Left ventricle myocardium inferior (tissue), 1 donor: ENCODE data around the gene CYP4Z1. TPM values are rescaled to one million over a fixed set of nuclear protein-coding genes. Genes with fewer than 3 reads are reported as not detected.
"Not testable (repeated sequence)": the region's sequence is repeated elsewhere in the genome, so short reads cannot be mapped to it uniquely, and the experiment has no call there.

Experiments used
- DNase-seq: peaks from one replicate; pipeline ENCODE4 v3.0.0-alpha.2; 2020
- H3K27ac ChIP-seq: fragments of 200-600 bp; replicated peaks from 2 replicates; pipeline ENCODE4 v1.8.0; 2021
- H3K27me3 ChIP-seq: fragments of 200-600 bp; 2 replicates; pipeline ENCODE4 v1.8.0; 2021; ENCODE audit warnings: low read depth
- H3K36me3 ChIP-seq: fragments of 200-600 bp; 2 replicates; pipeline ENCODE4 v1.8.0; 2021
- H3K4me1 ChIP-seq: fragments of 200-600 bp; 2 replicates; pipeline ENCODE4 v1.8.0; 2021
- H3K4me3 ChIP-seq: fragments of 200-600 bp; 2 replicates; pipeline ENCODE4 v1.8.0; 2021; ENCODE audit warnings: mild to moderate bottlenecking, moderate library complexity
- H3K9me3 ChIP-seq: fragments of 200-600 bp; replicated peaks from 2 replicates; pipeline ENCODE4 v1.8.0; 2021
- intact Hi-C: fragments of 100-400 bp; cut with micrococcal nuclease; formaldehyde crosslinking; loops from one replicate; pipeline ENCODE4 v1.11.0; 2022
- total RNA-seq: library from RNA; stranded (reverse); fragmentation: NEBNext Ultra II Directional; extraction: Animal tissue kit (Norgen Biotek cat#: 25700); gene quantifications from one replicate; pipeline ENCODE4 v1.2.1, GENCODE V29; 2021
- TF ChIP-seq, protein P1 (sequence below): fragments of 200-600 bp; IDR thresholded peaks from 2 replicates; pipeline ENCODE4 v1.8.0; 2021; ENCODE audit warnings: antibody characterized with exemption, mild to moderate bottlenecking, borderline replicate concordance
- donor health status: DM: no; HTN: yes; CAD: no; lungs with severe emphysema.

CYP4Z1 gene
- total RNA-seq, 1 donor from 2014 or later = 0.71 TPM

DNA sequence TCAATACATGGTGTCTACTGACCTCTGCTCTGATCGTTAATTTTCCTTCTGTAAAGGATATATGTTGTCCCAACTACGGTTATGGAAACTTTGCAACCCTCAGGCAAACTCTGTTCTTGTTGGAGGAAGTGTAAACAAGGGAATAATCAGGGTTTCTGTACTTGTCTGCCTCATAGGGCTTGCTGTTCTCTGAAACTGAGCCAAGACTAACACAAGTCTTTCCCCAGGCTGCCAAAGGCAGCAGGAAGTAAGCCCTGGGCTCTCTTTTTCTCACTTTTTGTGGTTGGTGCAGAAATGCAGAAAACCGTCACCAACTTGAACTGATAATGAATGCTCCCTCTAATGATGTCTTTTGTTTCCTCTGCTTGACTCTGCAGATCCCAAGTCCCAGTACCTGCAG lies 36.0 kb upstream of the CYP4Z1 start:
- Histone ChIP-seq H3K4me1 (peaks cover 36% of the 10 kb centered on the region), H3K36me3 (no peaks in the 10 kb centered on the region), H3K4me3 (no peak overlapping the region), H3K9me3 (no peaks in the 10 kb centered on the region), H3K27me3 (peaks cover 7% of the 10 kb centered on the region), H3K27ac (peak overlapping the region; percentile 74)
- TF ChIP-seq, protein P1, sequence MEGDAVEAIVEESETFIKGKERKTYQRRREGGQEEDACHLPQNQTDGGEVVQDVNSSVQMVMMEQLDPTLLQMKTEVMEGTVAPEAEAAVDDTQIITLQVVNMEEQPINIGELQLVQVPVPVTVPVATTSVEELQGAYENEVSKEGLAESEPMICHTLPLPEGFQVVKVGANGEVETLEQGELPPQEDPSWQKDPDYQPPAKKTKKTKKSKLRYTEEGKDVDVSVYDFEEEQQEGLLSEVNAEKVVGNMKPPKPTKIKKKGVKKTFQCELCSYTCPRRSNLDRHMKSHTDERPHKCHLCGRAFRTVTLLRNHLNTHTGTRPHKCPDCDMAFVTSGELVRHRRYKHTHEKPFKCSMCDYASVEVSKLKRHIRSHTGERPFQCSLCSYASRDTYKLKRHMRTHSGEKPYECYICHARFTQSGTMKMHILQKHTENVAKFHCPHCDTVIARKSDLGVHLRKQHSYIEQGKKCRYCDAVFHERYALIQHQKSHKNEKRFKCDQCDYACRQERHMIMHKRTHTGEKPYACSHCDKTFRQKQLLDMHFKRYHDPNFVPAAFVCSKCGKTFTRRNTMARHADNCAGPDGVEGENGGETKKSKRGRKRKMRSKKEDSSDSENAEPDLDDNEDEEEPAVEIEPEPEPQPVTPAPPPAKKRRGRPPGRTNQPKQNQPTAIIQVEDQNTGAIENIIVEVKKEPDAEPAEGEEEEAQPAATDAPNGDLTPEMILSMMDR = no peak
- intact Hi-C loops = no loop called here
- no peak for DNase-seq

DNA sequence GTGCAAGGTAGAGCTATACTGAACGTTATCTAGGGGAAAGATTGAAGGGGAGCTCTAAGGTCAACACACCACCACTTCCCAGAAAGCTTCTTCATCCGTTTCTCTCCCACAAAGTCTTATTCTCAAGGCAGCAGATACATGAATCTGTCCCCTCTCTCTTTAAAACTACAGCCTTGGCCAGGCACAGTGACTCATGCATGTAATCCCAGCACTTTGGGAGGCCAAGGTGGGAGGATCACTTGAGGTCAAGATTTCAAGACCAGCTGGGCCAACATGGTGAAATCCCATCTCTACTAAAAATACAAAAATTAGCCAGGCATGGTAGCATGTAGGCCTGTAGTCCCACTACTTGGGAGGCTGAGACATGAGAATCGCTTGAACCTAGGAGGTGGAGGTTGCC lies 35.4 kb upstream of the CYP4Z1 start:
- Histone ChIP-seq H3K9me3 (no peaks in the 10 kb centered on the region), H3K27me3 (peaks cover 3% of the 10 kb centered on the region), H3K4me1 (peaks cover 36% of the 10 kb centered on the region), H3K27ac (peak overlapping the region; percentile 74), H3K4me3 (no peak overlapping the region), H3K36me3 (no peaks in the 10 kb centered on the region)
- intact Hi-C loops = no loop called here
- TF ChIP-seq, protein P1 = no peak
- no peak for DNase-seq

- Histone ChIP-seq H3K4me3 (no peak overlapping the region), H3K27ac (no peak overlapping the region), H3K27me3 (no peaks in the 10 kb centered on the region), H3K9me3 (no peaks in the 10 kb centered on the region), H3K36me3 (no peaks in the 10 kb centered on the region), H3K4me1 (peaks cover 7% of the 10 kb centered on the region)
- DNase-seq = no peak
- TF ChIP-seq, protein P1 = no peak
- intact Hi-C loops = no loop called here
Observed at GRCh38 chr1:47036764-47037163, 30.3 kb upstream of the CYP4Z1 start.

GRCh38 chr1:47059376-47059775 lies 7.7 kb upstream of the CYP4Z1 start:
- Histone ChIP-seq H3K27ac (no peak overlapping the region), H3K36me3 (no peaks in the 10 kb centered on the region), H3K4me3 (no peak overlapping the region), H3K4me1 (no peaks in the 10 kb centered on the region), H3K27me3 (no peaks in the 10 kb centered on the region), H3K9me3 (peaks cover 38% of the 10 kb centered on the region)
- intact Hi-C loops = no loop called here
- TF ChIP-seq, protein P1 = no peak
- DNase-seq = no peak

- H3K4me3 ChIP-seq, DNase-seq, H3K27ac ChIP-seq, H3K4me1 ChIP-seq, H3K27me3 ChIP-seq, H3K36me3 ChIP-seq, H3K9me3 ChIP-seq, intact Hi-C loops: not testable (repeated sequence)
Observed at GRCh38 chr1:47069080-47069479, 2.0 kb downstream of the CYP4Z1 start.

DNA sequence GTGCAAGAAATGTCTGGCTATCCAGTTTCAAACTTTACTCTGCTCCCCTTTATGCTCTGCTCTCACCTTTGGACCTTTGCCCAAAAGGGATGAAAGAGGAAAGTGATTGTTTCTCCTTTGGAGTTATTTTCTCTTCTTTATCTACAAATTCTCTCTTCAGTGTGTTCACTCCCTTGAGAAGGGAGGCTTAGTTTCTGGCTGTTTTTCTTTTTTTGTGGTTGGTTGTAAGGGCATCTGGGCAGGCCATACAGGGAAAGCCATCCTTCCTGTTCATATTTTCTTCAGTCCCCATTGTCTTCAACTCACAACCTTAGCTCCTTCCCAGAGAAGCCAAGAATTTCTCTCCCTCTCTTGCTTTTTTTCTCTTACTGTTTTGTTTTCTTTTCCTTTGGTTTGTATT lies 2.5 kb downstream of the CYP4Z1 start:
- H3K27me3 ChIP-seq, DNase-seq, H3K4me3 ChIP-seq, H3K4me1 ChIP-seq, H3K36me3 ChIP-seq, H3K27ac ChIP-seq, intact Hi-C loops, H3K9me3 ChIP-seq: not testable (repeated sequence)

- TF ChIP-seq, protein P1 = peak; percentile 65
- H3K27me3 ChIP-seq, intact Hi-C loops, H3K9me3 ChIP-seq, H3K27ac ChIP-seq, H3K4me3 ChIP-seq, DNase-seq, H3K4me1 ChIP-seq, H3K36me3 ChIP-seq: not testable (repeated sequence)
Observed at GRCh38 chr1:47089356-47089755, 22.3 kb downstream of the CYP4Z1 start.
